ENCODE results near the gene SLCO3A1. TPM values are rescaled to one million over a fixed set of nuclear protein-coding genes. Genes with fewer than 3 reads are reported as not detected.

SLCO3A1 gene
- total and polyA plus RNA-seq, 2 of the 8 experiments (the other 6 are each of a cell fraction or from before 2014, with no cell fraction given) = 15.1 to 20.4 TPM

- TF ChIP-seq NANOG (IDR thresholded peaks at IDR 0.05; ENCODE audit: insufficient read depth, low read depth, low read length, poor library complexity, severe bottlenecking) (no peak), BRCA1 (IDR thresholded peaks at IDR 0.05; ENCODE audit: low read depth, low read length) (no peak), HDAC6 (IDR thresholded peaks at IDR 0.05; ENCODE audit: low read depth, low read length) (no peak)
Measured at GRCh38 chr15:92006186-92007028, 152.9 kb downstream of the SLCO3A1 start (continued).
